Stomach (tissue), 4 donors: ENCODE results near the gene NUP98.

Experiments used
- CTCF ChIP-seq, 7 experiments: fragments of 450-650 bp in 4 of 7; fragments of 200-600 bp in 3 of 7; sonication (generic) in 3 of 7; IDR thresholded peaks; one replicate each; pipeline ENCODE4 v1.5.1; 2016 to 2019; ENCODE audit warnings: antibody characterized with exemption in 7 of 7, control low read depth in 2 of 7, mild to moderate bottlenecking in 1 of 7
- EP300 ChIP-seq: sonication (generic); formaldehyde crosslinking; IDR thresholded peaks from one replicate; pipeline ENCODE4 v1.6.1; 2017; ENCODE audit warnings: antibody characterized with exemption
- POLR2AphosphoS5 ChIP-seq, 3 donors: sonication (generic); formaldehyde crosslinking; IDR thresholded peaks; one replicate each; pipeline ENCODE4 v1.6.1; 2016; ENCODE audit warnings: antibody characterized with exemption in 3 of 3

DNA sequence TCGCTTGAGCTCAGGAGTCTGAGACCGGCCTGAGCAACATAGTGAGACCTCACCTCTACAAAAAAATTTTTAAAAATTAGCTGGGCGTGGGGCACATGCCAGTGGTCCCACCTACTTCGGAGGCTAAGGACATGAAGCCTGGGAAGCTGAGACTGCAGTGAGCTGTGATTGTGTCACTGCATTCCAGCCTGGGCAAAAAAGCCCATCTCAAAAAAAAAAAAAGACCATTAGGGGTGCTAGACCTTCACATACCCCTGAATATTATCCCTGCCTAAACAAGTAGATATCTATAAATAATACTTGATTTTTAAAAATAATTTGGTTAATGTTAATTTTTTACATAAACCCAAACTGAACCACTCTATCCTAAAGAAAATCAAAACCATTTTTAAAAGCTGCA lies 24.2 kb downstream of the NUP98 start:
- TF ChIP-seq CTCF (IDR thresholded peaks at IDR 0.05) = no peak
- TF ChIP-seq POLR2AphosphoS5 (IDR thresholded peaks at IDR 0.05) = no peak
- TF ChIP-seq EP300 = no peak
